IPS DF 19.7 (cell line): Measurements from ENCODE around the gene MEIS1.

ENCODE experiments used
- DNase-seq: peaks from one replicate; pipeline ENCODE4 v3.0.0-alpha.2; 2013; ENCODE audit warnings: low read depth, low spot score

Gene MEIS1

GRCh38 chr2:66431846-66432587, 2.9 kb upstream of the MEIS1 start:
- DNase-seq, result no peak

GRCh38 chr2:66432801-66433694, 1.9 kb upstream of the MEIS1 start:
- DNase-seq, result peak; percentile 88

- no peak for DNase-seq
These were observed 1.3 kb upstream of the MEIS1 start for GRCh38 chr2:66433695-66433944.

- no peak for DNase-seq
These were observed 813 bp upstream of the MEIS1 start for GRCh38 chr2:66433945-66434678.

GRCh38 chr2:66435549-66435875, 587 bp downstream of the MEIS1 start:
- no peak for DNase-seq

GRCh38 chr2:66435963-66436362, 1.0 kb downstream of the MEIS1 start:
- DNase-seq, result no peak

- no peak for DNase-seq
These were observed 1.7 kb downstream of the MEIS1 start for GRCh38 chr2:66436581-66437001.

GRCh38 chr2:66437109-66437690, 2.3 kb downstream of the MEIS1 start:
- no peak for DNase-seq

- no peak for DNase-seq
These were observed 3.0 kb downstream of the MEIS1 start for GRCh38 chr2:66437691-66438497.

GRCh38 chr2:66438498-66438833, 3.5 kb downstream of the MEIS1 start:
- DNase-seq, result no peak

- DNase-seq, result no peak
These were observed 4.2 kb downstream of the MEIS1 start for GRCh38 chr2:66438891-66439811.

GRCh38 chr2:66439812-66440542, 5.1 kb downstream of the MEIS1 start:
- DNase-seq, result no peak

- DNase-seq, result no peak
These were observed 6.0 kb downstream of the MEIS1 start for GRCh38 chr2:66440708-66441497.

- DNase-seq, result no peak
These were observed 6.8 kb downstream of the MEIS1 start for GRCh38 chr2:66441581-66442320.

GRCh38 chr2:66442516-66443185, 7.7 kb downstream of the MEIS1 start:
- no peak for DNase-seq

GRCh38 chr2:66443186-66443978, 8.5 kb downstream of the MEIS1 start:
- DNase-seq, result no peak
